Measurements from ENCODE around the gene MUC13.

MUC13 gene

DNA sequence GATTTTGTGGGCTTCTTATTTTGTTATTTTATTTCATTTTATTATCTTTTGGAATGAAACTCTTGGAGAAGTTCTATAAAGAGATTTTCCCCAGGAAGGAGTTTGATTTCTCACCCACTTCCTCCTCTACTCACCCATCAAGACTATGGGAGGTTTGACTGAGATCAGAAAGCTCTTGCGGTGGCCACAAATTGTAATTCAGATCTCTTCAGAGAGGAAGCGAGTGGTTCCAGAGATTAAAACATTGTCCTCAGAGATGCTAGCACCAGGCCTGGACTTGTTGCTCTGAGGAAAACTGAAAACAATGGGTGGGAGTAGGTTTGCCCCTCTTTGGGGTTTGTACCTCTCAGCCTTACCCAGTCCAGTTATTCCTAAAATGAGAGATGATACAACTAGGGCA is 8.1 kb upstream of the MUC13 start:
- no peak for DNase-seq

DNA sequence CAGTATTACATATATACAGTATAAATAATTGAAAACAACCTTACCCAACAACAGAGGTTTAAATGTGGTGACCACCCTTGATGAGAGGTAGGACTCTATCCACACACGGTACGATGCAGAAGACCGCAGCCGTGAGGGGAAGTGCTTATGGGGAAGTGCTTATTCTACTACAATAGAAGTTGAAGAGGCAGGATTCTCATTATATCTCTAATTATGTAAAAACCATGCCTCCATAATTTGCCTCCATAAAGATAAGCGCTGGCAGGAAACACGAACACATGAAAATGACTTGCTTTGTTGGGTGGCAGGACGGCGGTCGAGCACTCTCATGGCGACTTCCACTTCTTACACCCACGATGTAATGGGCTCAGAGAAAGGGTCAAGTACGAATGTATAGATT is 7.2 kb upstream of the MUC13 start:
- no peak for DNase-seq

DNA sequence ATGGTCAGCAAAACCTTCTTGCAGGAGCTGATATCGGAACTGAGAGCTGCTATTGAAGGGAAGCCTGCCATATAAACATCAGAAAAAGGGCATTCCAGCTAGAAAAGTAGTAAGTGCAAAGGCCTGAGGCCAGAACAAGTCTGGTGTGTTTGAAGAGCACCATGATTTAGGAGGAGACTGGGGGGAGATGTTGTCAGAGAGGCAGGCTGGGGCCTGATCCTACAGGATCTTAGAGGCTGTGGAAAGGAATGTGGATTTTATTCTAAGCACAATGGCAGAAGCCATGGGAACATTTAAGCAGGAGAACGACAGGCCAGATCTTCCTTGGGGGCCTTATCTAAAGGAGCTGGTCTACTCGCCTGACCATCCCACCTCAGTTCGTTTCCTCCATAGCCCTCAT is 5.1 kb upstream of the MUC13 start:
- DNase-seq, result no peak

DNA sequence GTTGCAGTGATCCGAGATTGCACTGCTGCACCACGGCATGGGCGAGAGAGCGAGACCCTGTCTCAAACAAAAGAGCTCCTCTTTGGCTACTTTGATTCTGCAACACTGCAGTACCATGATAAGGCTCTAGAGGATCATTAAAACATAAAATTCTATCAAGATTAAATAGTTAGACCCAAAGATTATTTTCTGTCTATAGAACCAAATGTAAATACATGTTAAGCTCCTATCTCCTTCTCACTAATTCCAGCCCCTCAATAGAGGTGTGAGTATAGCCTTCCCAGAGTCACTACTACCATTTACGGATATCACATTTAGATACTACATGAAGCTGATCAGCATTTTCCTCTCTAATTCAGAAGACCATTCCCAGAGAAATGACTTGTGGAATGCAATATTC is 4.3 kb upstream of the MUC13 start:
- DNase-seq, result no peak

DNA sequence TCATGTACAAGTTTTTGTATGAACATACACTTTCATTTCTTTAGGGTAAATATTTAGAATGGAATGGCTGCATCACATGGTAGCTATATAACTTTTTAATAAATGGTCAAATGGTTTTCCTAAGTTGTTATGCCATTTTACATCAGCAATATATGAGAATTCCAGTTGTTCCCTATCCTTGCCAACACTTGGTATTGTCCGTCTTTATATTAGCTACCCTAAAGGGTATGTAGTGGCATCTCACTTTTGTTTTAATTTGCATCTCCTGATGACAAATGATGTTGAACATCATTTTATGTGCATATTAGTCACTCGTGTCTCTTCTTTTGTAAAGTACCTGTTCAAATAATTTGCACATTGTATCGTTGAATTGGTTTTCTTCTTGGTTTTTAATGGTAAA is 2.5 kb upstream of the MUC13 start:
- no peak for DNase-seq

DNA sequence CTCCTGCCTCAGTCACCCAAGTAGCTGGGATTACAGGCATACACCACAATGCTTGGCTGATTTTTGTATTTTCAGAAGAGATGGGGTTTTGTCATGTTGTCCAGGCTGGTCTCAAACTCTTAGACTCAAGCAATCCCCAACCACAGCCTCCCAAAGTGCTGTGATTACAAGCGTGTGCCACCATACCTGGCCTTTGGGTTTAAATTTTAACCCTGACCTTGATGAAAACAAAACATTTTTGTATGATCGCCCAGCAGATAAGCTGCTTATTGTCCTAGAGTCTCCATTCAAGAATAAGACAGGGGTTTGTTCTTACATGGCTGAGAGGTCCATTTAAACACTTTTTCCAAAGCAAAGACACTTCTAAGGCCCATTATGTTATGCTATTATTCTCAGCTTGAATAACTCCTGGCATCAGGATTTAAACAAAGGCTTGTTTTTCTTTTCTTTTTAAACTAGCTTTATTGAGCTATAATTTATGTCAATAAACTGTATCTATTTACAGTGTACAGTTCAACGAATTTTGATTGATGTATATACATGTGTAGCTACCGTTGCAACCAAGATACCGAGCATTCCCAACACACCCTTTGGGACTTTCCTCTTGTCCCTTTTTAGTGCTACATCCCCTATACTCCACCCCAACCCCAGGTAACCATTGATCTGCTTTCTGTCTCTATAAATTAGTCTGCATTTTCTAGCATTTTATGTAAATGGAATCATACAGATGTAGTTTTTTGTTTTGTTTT is 1.4 kb upstream of the MUC13 start:
- no peak for DNase-seq

DNA sequence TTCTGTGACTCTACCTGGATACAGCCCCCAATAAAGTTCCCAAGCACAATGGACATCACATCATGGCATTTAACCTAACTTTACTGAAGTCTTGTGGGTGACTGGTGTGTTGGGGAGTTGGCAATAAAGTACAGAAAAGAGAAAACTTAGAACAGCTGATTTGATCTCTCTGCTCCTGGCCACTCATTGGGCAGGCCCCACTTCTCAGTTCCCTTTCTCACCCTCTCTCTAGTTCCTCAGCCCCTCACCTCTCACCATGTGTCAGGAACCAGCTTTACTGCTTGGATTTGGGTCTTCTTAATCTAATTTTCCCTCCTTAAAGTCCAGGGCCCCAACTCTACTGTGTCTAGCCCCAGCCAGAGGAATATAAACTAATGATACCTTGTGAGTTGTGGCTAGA is 713 bp upstream of the MUC13 start:
- DNase-seq, result no peak

DNA sequence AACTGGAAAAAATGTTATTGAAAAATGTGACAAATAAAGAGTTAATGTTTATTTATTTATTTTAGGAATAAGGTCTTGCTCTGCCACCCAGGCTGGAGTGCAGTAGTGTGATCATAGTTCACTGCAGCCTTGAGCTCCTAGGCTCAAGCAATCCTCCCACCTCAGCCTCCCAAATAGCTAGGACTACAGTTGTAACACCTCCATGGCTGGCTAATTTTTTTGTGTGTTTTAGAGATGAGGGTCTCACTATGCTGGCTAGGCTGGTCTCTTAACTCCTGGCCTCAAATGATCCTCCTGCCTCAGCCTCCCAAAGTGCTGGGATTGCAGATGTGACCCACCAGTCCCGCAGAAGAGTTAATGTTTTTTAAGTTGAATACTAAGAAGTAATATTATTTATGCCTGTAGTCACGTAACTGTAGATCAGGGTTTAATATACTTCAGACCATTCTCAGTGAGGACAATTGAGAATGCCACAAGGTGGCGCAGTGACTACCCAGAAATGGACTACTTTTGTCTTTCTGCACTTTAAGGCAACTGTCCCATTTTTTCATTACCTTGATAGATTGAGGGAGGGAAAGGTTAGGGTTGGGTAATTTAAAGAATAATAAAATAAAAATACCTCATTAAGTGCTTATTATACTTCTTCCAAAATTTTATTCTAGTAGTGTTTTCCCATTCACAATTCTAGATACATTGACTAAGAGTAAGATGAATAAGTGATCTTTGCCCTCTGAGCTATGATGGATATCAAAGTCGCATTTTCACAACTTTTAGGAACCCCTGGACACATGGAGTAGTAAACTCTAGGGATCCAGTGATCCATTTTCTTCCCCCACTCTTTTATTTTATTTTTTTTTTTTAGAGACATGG is 6.0 kb downstream of the MUC13 start:
- DNase-seq, result peak; percentile 66 to 88

DNA sequence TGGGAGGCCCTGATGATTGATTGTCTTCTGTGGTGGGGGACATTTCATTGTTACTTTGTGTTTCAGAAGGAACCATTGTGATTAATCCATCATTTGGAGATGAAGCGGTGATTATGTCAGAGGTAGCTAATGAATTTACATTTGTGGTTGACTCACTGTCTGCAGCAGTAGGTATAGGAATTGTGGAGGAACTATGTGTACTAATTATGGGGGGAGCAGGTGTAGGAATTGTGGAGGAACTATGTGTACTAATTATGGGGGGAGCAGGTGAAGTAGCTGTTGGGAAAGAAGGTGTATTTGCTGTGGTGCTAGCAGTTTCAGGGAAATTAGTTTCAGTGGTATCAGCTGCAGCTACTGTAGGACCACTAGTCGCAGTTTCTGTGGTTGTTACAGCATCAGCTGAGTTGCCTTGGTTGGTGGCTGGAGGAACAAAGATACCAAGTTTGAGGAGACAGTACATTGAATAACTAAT is 6.9 kb downstream of the MUC13 start:
- DNase-seq, result no peak

DNA sequence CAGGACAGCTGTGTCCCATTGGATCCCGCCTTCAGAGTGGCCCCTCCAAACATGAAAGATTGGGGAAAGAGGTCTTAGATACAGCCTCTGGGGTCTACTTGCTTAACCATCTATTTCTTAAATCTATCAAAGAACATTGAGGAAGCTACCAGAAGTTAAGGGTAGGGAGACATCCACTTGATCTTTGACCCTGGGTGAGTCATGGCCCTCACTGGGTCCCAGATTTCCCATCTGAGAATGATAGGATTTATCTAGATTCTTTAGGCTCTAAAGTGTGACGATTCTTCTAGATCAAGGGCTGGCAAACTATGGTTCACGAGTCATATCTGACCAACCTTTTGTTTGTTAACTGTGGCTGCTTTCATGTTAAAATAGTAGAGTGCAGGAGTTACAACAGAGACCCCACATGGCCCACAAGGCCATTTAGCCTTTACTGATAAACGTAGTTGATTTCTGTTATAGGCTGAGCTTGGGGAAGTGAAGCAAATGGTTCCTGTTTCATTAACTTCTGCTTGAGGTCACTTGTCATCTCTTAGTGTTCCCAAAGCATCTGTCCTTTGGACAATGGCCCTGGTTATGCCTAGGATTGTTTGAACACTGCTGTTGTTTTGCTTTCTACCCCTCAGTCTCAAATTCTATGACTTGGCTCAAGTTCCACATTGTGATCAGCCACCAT is 8.0 kb downstream of the MUC13 start:
- no peak for DNase-seq

DNA sequence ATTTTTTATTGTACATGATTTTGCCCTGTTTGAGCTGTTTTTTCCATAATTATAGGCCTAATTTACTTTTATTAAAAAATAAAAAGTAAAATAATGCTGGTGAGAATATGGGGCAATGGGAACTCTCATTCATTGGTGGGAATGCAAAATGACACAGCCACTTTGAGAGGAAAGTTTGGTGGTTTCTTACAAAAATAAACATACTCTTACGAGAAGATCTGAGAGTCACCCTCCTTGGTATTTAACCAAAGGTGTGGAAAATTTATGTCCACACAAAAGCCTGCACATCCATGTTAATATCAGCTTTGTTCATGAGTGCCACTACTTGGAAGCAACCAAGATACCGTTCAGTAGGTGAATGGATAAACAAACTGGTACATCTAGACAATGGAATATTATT is 9.8 kb downstream of the MUC13 start:
- DNase-seq, result no peak

DNA sequence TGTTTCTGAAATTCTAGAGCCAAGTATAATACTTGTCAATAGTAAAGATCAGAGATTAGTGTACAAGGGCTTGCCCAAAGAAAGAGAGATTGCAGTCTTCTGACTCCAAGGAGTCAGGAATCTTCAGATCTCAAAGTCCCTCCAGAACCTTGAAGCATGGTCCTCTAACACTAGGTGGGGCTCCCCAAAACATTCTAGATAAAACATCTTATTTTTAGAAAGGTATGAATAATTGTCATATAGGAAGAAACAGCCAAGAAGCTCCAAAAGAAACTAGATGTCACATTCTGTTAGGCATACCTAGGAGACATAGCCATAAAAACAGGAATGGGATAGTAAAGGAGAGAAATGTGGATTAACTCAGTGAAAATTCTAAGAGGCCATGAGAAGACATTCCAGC is 10.7 kb downstream of the MUC13 start:
- no peak for DNase-seq

DNA sequence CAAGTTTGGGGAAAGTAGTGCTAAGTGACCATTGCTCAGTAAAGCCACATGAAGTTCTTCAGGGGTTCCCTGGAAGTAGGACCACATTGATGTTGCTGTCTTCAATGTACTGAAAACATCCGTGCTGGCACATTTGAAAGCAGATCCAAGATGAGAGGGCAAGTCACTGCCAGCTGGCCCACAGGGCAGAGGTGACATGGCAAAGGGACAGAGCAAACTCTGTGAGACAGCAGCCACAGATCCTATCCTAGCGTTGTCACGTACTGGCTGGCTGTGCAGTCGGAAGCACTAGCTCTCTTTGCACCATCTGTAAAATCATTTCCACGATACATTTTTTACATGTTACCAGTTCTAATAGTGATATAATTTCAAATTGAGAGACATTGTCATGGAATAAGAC is 13.8 kb downstream of the MUC13 start:
- DNase-seq, result no peak

DNA sequence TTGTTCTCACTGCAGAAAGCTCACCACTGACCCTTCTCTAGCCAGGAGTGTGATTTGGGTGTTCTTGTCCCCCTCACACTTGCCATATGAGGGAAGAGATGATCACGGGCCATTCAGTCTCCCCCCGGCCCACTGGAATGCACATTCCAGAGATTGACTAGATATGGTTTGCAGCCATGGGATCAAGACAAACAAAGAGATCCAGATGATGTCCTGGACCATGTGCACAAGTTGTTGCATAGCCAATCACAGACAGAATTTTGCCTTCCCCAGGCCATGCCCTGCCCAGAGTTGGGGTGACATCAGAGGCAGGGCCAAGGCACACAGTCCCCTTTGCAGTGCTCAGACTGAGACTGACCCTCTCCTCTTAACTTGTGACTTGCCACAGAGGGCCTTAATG is 14.8 kb downstream of the MUC13 start:
- no peak for DNase-seq

DNA sequence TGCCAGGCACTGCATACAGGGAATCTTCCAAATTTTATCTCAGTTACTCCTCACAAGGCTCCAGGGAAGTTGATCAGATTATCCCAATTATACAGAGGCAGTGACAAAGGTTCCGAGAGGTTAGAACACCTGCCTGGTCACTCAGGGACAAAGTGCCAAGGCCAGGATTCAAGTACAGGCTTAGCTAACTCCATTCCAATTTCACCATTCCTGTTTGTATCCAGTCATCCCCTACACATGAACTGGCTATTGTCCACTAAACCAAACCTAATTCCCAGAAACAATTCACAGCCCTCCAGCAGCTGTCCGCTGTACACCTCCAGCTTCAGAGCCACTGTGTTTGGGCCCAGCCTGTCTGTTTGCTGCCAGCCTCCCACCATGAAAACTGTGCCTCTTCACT is 16.0 kb downstream of the MUC13 start:
- DNase-seq, result no peak

DNA sequence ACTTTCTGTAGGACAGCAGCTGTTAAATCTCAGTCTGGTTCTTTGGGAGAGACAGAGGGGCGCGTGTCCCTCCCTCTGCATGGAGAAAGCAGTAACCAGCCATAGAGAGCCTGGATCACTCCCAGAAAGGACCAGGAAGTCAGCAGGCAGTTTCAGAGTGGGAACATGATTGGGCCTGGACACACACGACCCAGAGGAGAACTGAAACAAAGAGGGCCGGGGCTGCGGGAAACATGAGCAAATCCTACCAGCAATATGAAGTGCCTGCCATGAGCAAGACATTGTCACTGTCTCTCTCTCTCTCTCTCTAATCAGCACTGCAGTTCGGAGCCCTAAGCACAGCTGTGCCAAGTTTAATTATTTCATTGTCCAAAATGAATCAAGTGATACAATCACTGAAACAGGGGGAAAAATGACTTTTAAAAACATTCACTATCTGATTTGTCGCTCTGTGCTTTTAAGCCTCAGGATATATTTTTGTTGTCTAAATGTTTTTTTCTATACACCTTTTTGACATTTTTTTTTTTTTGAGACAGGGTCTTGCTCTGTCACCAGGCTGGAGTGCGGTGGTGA is 17.6 kb downstream of the MUC13 start:
- DNase-seq, result no peak

DNA sequence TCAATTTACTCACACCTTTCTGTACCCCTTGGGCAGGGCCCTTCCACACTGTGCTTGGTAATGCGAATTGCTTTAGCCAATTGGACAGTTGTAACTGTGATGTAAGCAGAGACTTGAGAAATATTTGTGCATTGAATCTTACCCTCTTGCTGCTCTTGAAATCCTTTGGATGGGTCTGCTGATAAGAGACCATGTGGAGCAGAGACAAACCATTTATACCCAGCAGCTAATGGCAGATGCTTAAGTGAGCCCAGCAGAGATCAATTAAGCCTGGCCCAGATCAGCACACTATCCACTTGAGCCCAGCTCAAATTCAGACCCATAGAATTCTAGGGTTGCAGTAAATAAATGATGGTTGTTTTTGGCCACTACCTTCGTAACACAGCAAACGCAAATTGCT is 19.3 kb downstream of the MUC13 start:
- DNase-seq, result no peak

DNA sequence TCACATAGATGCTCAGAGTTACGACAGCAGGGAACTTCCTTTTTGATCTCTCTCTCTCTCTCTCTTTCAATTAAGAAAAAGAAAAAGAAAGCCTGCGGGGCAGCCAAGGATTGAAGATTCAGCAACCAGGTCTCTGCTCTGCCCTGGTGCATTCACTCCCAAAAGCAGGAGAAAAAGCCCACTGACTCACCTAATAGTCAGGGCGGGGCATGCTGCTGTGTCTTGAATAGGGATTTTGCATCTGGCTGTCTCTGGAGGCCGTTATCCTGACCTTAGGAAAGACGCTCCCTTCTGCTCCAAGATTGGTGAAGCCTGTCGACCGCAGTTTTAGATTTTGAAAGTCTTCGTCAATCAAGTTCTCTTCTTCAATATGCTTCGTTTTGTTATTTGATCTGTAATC is 26.6 kb downstream of the MUC13 start:
- no peak for DNase-seq

DNA sequence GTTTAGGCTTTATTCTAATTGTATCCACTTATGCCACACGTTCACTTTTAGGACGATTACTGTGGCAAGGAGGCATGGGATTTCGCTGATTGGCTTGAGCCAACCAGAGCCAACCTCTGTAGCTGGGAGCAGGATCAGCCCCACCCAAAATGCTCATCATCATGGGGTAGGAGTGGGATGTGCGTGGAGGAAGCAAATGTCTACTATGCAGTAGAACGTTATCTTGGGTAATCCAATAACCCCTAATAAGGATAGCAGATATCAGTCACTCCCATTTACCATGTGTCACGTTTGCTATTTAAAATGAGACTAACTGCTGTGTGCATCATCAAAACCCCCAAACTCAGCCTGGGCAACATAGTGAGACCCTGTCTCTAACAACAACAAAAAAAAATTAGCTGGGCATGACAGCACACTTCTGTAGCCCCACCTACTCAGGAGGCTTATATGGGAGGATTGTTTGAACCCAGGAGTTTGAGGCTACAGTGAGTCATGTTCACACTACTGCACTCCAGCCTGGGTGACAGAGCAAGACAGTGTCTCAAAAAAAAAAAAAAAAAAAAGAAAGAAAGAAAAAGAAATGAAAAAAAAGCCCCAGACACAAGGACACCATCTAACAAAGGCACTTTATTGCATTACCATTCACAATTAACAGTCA is 29.6 kb downstream of the MUC13 start:
- no peak for DNase-seq

DNA sequence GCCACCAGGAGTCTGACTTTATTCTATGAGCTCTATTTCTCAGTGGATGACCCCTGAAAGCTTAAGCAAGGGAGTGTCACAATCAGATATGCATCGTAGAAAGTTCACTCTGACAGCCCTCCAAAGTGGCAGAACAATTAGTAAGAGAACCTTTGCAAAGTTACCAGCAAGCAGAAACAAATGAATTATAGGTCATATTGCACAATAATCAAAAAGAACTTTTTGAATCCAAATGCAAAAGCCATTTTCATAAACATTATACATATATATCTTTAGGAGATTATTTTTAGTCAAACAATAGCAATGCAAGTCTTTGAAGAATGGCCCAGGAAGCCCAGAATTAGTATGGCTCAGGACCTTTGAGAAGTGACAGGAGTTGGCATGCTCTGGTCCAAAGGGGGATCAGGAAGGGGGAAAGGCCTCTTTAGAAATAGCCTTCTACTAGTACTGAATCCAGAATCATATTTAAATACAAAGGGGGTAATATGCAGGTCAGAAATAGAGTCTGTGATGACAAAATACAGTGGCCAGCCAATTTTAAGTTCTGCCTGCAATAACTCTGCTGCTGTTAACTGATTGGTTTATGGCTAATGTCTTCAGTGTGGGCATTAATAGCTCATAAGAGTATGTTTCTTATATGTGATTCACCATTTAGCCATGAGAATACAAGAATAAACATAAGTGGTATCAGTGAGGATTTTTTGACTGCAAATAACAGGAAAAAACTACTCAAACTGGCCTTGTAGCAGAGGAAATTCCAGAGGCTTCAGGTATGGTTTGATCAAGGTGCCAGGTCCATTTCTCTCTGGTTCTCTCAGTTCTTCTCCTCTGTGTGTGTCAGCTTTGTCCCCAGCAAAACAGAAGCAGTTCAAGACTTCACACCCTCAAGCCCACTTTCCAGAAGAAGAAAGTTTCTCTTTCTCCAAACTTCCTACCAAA is 30.4 kb downstream of the MUC13 start:
- DNase-seq, result no peak

DNA sequence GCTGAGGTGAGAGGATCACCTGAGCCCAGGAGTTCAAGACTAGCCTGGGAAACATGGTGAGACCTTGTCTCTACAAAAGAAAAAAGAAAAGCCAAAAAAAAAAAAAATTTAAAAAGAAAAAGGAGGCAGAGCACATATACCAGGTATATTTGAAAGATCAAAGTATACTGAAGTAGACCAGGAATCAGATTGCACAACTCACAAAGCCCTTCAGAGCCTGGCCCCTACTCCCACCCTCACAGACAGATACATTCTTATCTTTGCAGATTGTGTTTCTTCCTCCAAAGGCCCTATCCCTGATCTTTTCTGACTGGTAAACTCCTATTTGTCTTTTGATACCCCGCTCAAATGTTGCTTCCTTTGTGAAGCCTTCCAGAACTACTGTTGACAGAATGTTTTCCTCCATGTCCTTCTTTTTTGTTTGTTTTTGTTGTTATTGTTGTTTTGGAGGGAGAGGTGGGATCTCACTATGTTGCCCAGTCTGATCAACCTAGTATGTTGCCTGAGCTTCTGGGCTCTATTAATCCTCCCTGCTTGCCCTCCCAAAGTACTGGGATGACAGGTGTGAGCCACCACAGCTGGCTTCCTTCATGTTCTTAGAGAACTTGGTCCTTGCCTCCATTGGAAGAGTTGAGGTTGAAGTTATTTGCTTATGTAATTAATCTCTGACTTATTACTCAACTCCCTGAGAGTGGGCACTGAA is 37.6 kb downstream of the MUC13 start:
- DNase-seq, result no peak
